ENCODE data around the gene C1orf232. TPM values are rescaled to one million over a fixed set of nuclear protein-coding genes. Genes with fewer than 3 reads are reported as not detected.
A peak's percentile ranks its signal among the peaks of the same experiment; 100 is the strongest.

The C1orf232 gene
- polyA plus RNA-seq, 3 donors = not detected

DNA sequence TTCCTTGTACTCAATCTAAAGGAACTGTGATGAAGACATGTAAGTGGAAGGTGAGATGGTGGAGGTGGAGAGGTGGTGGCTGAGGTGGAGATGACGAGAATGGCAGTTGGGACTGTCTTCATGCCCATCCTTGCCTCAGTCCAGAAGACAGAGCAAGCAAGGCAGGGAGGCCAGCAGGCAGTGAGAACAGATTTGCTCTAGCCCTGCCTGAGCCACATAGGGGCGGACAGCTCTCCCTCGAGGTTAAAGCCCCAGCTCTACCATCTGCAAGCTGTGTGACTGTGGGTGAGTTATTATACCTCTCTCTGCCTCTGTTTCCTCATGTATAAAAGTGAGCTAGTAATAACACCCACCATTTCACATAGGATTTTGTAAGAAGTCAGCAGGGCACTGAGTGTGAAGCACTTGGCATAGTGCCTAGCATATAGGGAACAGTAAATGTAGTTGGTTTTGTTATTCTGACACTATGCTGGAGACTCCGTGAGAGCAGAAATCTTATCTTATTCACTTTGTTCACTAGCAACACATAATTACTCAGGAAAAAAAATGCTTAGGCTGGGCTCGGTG lies 14.7 kb downstream of the C1orf232 start:
- Mint-ChIP-seq H3K27ac (peak overlapping the region in 5 of 7 donors; percentile 38 to 86 (median 52)), H3K4me1 (peaks cover 35% of the 10 kb centered on the region), H3K36me3 (no peaks in the 10 kb centered on the region), H3K27me3 (ENCODE audit: low read depth in 3 of 3) (peaks cover 35 to 53% (median 47%) of the 10 kb centered on the region in 3 donors), H3K9me3 (peaks cover 0 to 3% (median 0%) of the 10 kb centered on the region in 7 donors), H3K4me3 (peak overlapping the region in 1 of 2 donors; percentile 59)
- no peaks in the 10 kb centered on the region for H4K20me1 ChIP-seq (ENCODE audit: insufficient read depth, low read length)
- DNase-seq = peak in 1 of 3 donors; percentile 40
- H2AFZ ChIP-seq (ENCODE audit: insufficient read depth, low read depth, low read length, poor library complexity, severe bottlenecking) = no peak overlapping the region
- 100% methylated on average over 1 of the region's 5 CpGs for WGBS (ENCODE audit: insufficient coverage)
- no peak overlapping the region for H3K4me2 ChIP-seq (replicated peaks; ENCODE audit: extremely low read depth, low read length, poor library complexity, severe bottlenecking)
- no peak overlapping the region for H3K4me3 ChIP-seq (replicated peaks in 1 of 3; ENCODE audit: low read depth in 2 of 3, low read length in 3 of 3)
- H3K36me3 ChIP-seq (replicated peaks in 1 of 2; ENCODE audit: control insufficient read depth in 1 of 2, insufficient read depth in 2 of 2, low read length in 2 of 2) = no peaks in the 10 kb centered on the region
- H3K79me2 ChIP-seq (ENCODE audit: insufficient read depth, low read length) = no peaks in the 10 kb centered on the region
- no peaks in the 10 kb centered on the region for H3K9me3 ChIP-seq (replicated peaks in 1 of 2; ENCODE audit: control insufficient read depth in 1 of 2, insufficient read depth in 1 of 2, low read length in 2 of 2)
- peaks cover 24 to 36% of the 10 kb centered on the region in 2 donors for H3K4me1 ChIP-seq (ENCODE audit: control insufficient read depth in 1 of 2, insufficient read depth in 2 of 2, low read length in 2 of 2)
- H3K27me3 ChIP-seq (ENCODE audit: control insufficient read depth in 2 of 2, insufficient read depth in 2 of 2, low read length in 2 of 2) = peaks cover 5 to 28% of the 10 kb centered on the region in 2 donors
- TF ChIP-seq CTCF (IDR thresholded peaks at IDR 0.05) = no peak
- no peak overlapping the region for H3K9ac ChIP-seq (ENCODE audit: insufficient read depth, low read length, poor library complexity, severe bottlenecking)
- no peak overlapping the region for H3K27ac ChIP-seq (ENCODE audit: low read depth in 1 of 2, low read length in 2 of 2)
- intact Hi-C loops (cut with micrococcal nuclease) = no loop called here

- H3K36me3 ChIP-seq (replicated peaks in 1 of 2; ENCODE audit: control insufficient read depth in 1 of 2, insufficient read depth in 2 of 2, low read length in 2 of 2) = no peaks in the 10 kb centered on the region
- Mint-ChIP-seq H3K27ac (peak overlapping the region in 3 of 7 donors; percentile 19 to 70 (median 68)), H3K27me3 (ENCODE audit: low read depth in 3 of 3) (peaks cover 3 to 12% (median 11%) of the 10 kb centered on the region in 3 donors), H3K4me3 (no peak overlapping the region), H3K4me1 (peaks cover 26% of the 10 kb centered on the region), H3K9me3 (no peaks in the 10 kb centered on the region), H3K36me3 (no peaks in the 10 kb centered on the region)
- no peak for DNase-seq
- H3K27ac ChIP-seq (ENCODE audit: low read depth in 1 of 2, low read length in 2 of 2) = no peak overlapping the region
- H3K9ac ChIP-seq (ENCODE audit: insufficient read depth, low read length, poor library complexity, severe bottlenecking) = no peak overlapping the region
- H3K79me2 ChIP-seq (ENCODE audit: insufficient read depth, low read length) = no peaks in the 10 kb centered on the region
- H3K4me2 ChIP-seq (replicated peaks; ENCODE audit: extremely low read depth, low read length, poor library complexity, severe bottlenecking) = no peak overlapping the region
- H2AFZ ChIP-seq (ENCODE audit: insufficient read depth, low read depth, low read length, poor library complexity, severe bottlenecking) = no peak overlapping the region
- intact Hi-C loops (cut with micrococcal nuclease) = loop anchor here (10.0 kb wide), 1 partner anchor 114 kb away; no protein-coding TSS in a partner anchor
- H3K27me3 ChIP-seq (ENCODE audit: control insufficient read depth in 2 of 2, insufficient read depth in 2 of 2, low read length in 2 of 2) = no peaks in the 10 kb centered on the region
- H3K4me3 ChIP-seq (replicated peaks in 1 of 3; ENCODE audit: low read depth in 2 of 3, low read length in 3 of 3) = no peak overlapping the region
- H3K9me3 ChIP-seq (replicated peaks in 1 of 2; ENCODE audit: control insufficient read depth in 1 of 2, insufficient read depth in 1 of 2, low read length in 2 of 2) = no peaks in the 10 kb centered on the region
- no peak for TF ChIP-seq CTCF (IDR thresholded peaks at IDR 0.05)
- no peaks in the 10 kb centered on the region for H4K20me1 ChIP-seq (ENCODE audit: insufficient read depth, low read length)
- H3K4me1 ChIP-seq (ENCODE audit: control insufficient read depth in 1 of 2, insufficient read depth in 2 of 2, low read length in 2 of 2) = peaks cover 18 to 27% of the 10 kb centered on the region in 2 donors
Measured at GRCh38 chr1:26148887-26149286, 19.9 kb downstream of the C1orf232 start.
